ENCODE results near the gene DIAPH3. TPM values are rescaled to one million over a fixed set of nuclear protein-coding genes. Genes with fewer than 3 reads are reported as not detected.

DIAPH3 gene
- total RNA-seq, 1 donor from 2014 or later = 6.3 TPM

Small RNAs within 50 kb of the gene (small RNA-seq; reads per million reads assigned to genes)
- not detected for gene RN7SL375P (ENCODE audit: low replicate concordance)
- gene RNY4P28 (ENCODE audit: low replicate concordance) = 0.05 reads per million

Other genes starting within 250 kb of the DIAPH3 start
- gene TDRD3, start 233.3 kb upstream of the DIAPH3 start, total RNA-seq = 59.9 TPM